ENCODE measurements around the gene GCN1.

Gene GCN1

GRCh38 chr12:120228291-120229070 lies 34.0 kb upstream of the GCN1 start:
- peak overlapping the region; percentile 55 for H3K4me3 ChIP-seq (ENCODE audit: low read depth, low read length)
- H3K27ac ChIP-seq (ENCODE audit: low read depth, low read length) = peak overlapping the region; percentile 99
- peak overlapping the region; percentile 85 for H3K9ac ChIP-seq (ENCODE audit: low read depth, low read length)
- H3K36me3 ChIP-seq (ENCODE audit: control insufficient read depth, insufficient read depth, low read length) = peaks cover 19% of the 10 kb centered on the region
- H3K4me1 ChIP-seq (ENCODE audit: control insufficient read depth, insufficient read depth, low read length) = peaks cover 57% of the 10 kb centered on the region
- H3K27me3 ChIP-seq (ENCODE audit: control insufficient read depth, insufficient read depth, low read length) = no peaks in the 10 kb centered on the region
- no peaks in the 10 kb centered on the region for H3K9me3 ChIP-seq (ENCODE audit: control insufficient read depth, insufficient read depth, low read length)

GRCh38 chr12:120228041-120228290 lies 33.5 kb upstream of the GCN1 start:
- Histone ChIP-seq H3K4me3 (ENCODE audit: low read depth, low read length) (no peak overlapping the region), H3K27ac (ENCODE audit: low read depth, low read length) (peak overlapping the region; percentile 99), H3K9ac (ENCODE audit: low read depth, low read length) (0 out of 2 replicates have a peak overlapping the region, but pooled peaks have one; percentile 85), H3K9me3 (ENCODE audit: control insufficient read depth, insufficient read depth, low read length) (no peaks in the 10 kb centered on the region), H3K27me3 (ENCODE audit: control insufficient read depth, insufficient read depth, low read length) (no peaks in the 10 kb centered on the region), H3K36me3 (ENCODE audit: control insufficient read depth, insufficient read depth, low read length) (peaks cover 20% of the 10 kb centered on the region), H3K4me1 (ENCODE audit: control insufficient read depth, insufficient read depth, low read length) (peaks cover 53% of the 10 kb centered on the region)

- Histone ChIP-seq H3K4me3 (ENCODE audit: low read depth, low read length) (no peak overlapping the region), H3K4me1 (ENCODE audit: control insufficient read depth, insufficient read depth, low read length) (peaks cover 48% of the 10 kb centered on the region), H3K27ac (ENCODE audit: low read depth, low read length) (peak overlapping the region; percentile 99), H3K27me3 (ENCODE audit: control insufficient read depth, insufficient read depth, low read length) (no peaks in the 10 kb centered on the region), H3K9ac (ENCODE audit: low read depth, low read length) (no peak overlapping the region), H3K9me3 (ENCODE audit: control insufficient read depth, insufficient read depth, low read length) (no peaks in the 10 kb centered on the region), H3K36me3 (ENCODE audit: control insufficient read depth, insufficient read depth, low read length) (peaks cover 26% of the 10 kb centered on the region)
These were observed 32.9 kb upstream of the GCN1 start for GRCh38 chr12:120227233-120228040.

GRCh38 chr12:120225852-120226640 lies 31.5 kb upstream of the GCN1 start:
- Histone ChIP-seq H3K36me3 (ENCODE audit: control insufficient read depth, insufficient read depth, low read length) (peaks cover 39% of the 10 kb centered on the region), H3K9me3 (ENCODE audit: control insufficient read depth, insufficient read depth, low read length) (no peaks in the 10 kb centered on the region), H3K9ac (ENCODE audit: low read depth, low read length) (no peak overlapping the region), H3K27ac (ENCODE audit: low read depth, low read length) (peak overlapping the region; percentile 43), H3K4me1 (ENCODE audit: control insufficient read depth, insufficient read depth, low read length) (peaks cover 34% of the 10 kb centered on the region), H3K4me3 (ENCODE audit: low read depth, low read length) (no peak overlapping the region), H3K27me3 (ENCODE audit: control insufficient read depth, insufficient read depth, low read length) (no peaks in the 10 kb centered on the region)

- H3K27me3 ChIP-seq (ENCODE audit: control insufficient read depth, insufficient read depth, low read length) = no peaks in the 10 kb centered on the region
- H3K4me3 ChIP-seq (ENCODE audit: low read depth, low read length) = no peak overlapping the region
- peaks cover 27% of the 10 kb centered on the region for H3K4me1 ChIP-seq (ENCODE audit: control insufficient read depth, insufficient read depth, low read length)
- no peaks in the 10 kb centered on the region for H3K9me3 ChIP-seq (ENCODE audit: control insufficient read depth, insufficient read depth, low read length)
- H3K27ac ChIP-seq (ENCODE audit: low read depth, low read length) = no peak overlapping the region
- peaks cover 48% of the 10 kb centered on the region for H3K36me3 ChIP-seq (ENCODE audit: control insufficient read depth, insufficient read depth, low read length)
- no peak overlapping the region for H3K9ac ChIP-seq (ENCODE audit: low read depth, low read length)
These were observed 30.7 kb upstream of the GCN1 start for GRCh38 chr12:120225200-120225558.

- H3K4me3 ChIP-seq (ENCODE audit: low read depth, low read length) = no peak overlapping the region
- no peak overlapping the region for H3K9ac ChIP-seq (ENCODE audit: low read depth, low read length)
- H3K27ac ChIP-seq (ENCODE audit: low read depth, low read length) = no peak overlapping the region
- H3K4me1 ChIP-seq (ENCODE audit: control insufficient read depth, insufficient read depth, low read length) = peaks cover 21% of the 10 kb centered on the region
- H3K36me3 ChIP-seq (ENCODE audit: control insufficient read depth, insufficient read depth, low read length) = peaks cover 54% of the 10 kb centered on the region
- H3K9me3 ChIP-seq (ENCODE audit: control insufficient read depth, insufficient read depth, low read length) = no peaks in the 10 kb centered on the region
- H3K27me3 ChIP-seq (ENCODE audit: control insufficient read depth, insufficient read depth, low read length) = no peaks in the 10 kb centered on the region
These were observed 30.0 kb upstream of the GCN1 start for GRCh38 chr12:120224304-120225199.

GRCh38 chr12:120223458-120224303 lies 29.2 kb upstream of the GCN1 start:
- no peak overlapping the region for H3K4me3 ChIP-seq (ENCODE audit: low read depth, low read length)

GRCh38 chr12:120222288-120222832 lies 27.8 kb upstream of the GCN1 start:
- H3K36me3 ChIP-seq (ENCODE audit: control insufficient read depth, insufficient read depth, low read length) = peaks cover 65% of the 10 kb centered on the region
- H3K27ac ChIP-seq (ENCODE audit: low read depth, low read length) = no peak overlapping the region
- no peak overlapping the region for H3K9ac ChIP-seq (ENCODE audit: low read depth, low read length)
- H3K9me3 ChIP-seq (ENCODE audit: control insufficient read depth, insufficient read depth, low read length) = no peaks in the 10 kb centered on the region
- H3K4me1 ChIP-seq (ENCODE audit: control insufficient read depth, insufficient read depth, low read length) = 0 out of 2 replicates have a peak, but pooled peaks cover 2% of the 10 kb centered on the region
- H3K4me3 ChIP-seq (ENCODE audit: low read depth, low read length) = no peak overlapping the region
- H3K27me3 ChIP-seq (ENCODE audit: control insufficient read depth, insufficient read depth, low read length) = no peaks in the 10 kb centered on the region

More at GRCh38 chr12:120223458-120224303, 29.2 kb upstream of the GCN1 start:
- Histone ChIP-seq H3K9ac (ENCODE audit: low read depth, low read length) (no peak overlapping the region), H3K27me3 (ENCODE audit: control insufficient read depth, insufficient read depth, low read length) (no peaks in the 10 kb centered on the region), H3K9me3 (ENCODE audit: control insufficient read depth, insufficient read depth, low read length) (no peaks in the 10 kb centered on the region), H3K27ac (ENCODE audit: low read depth, low read length) (no peak overlapping the region), H3K36me3 (ENCODE audit: control insufficient read depth, insufficient read depth, low read length) (peaks cover 63% of the 10 kb centered on the region), H3K4me1 (ENCODE audit: control insufficient read depth, insufficient read depth, low read length) (peaks cover 12% of the 10 kb centered on the region)

GRCh38 chr12:120221576-120221900 lies 27.0 kb upstream of the GCN1 start:
- no peak overlapping the region for H3K9ac ChIP-seq (ENCODE audit: low read depth, low read length)
- H3K4me3 ChIP-seq (ENCODE audit: low read depth, low read length) = no peak overlapping the region
- H3K9me3 ChIP-seq (ENCODE audit: control insufficient read depth, insufficient read depth, low read length) = no peaks in the 10 kb centered on the region
- no peaks in the 10 kb centered on the region for H3K27me3 ChIP-seq (ENCODE audit: control insufficient read depth, insufficient read depth, low read length)
- H3K27ac ChIP-seq (ENCODE audit: low read depth, low read length) = no peak overlapping the region
- H3K36me3 ChIP-seq (ENCODE audit: control insufficient read depth, insufficient read depth, low read length) = peaks cover 61% of the 10 kb centered on the region
- 0 out of 2 replicates have a peak, but pooled peaks cover 2% of the 10 kb centered on the region for H3K4me1 ChIP-seq (ENCODE audit: control insufficient read depth, insufficient read depth, low read length)
